Gastroesophageal sphincter (tissue), 3 donors: ENCODE measurements around the gene STIL.

Experiments used
- POLR2A ChIP-seq, 2 donors: fragments of 450-650 bp; IDR thresholded peaks; one replicate each; pipeline ENCODE4 v1.6.1; 2017; ENCODE audit warnings: antibody characterized with exemption in 2 of 2, mild to moderate bottlenecking in 2 of 2, moderate library complexity in 1 of 2
- POLR2AphosphoS5 ChIP-seq: sonication (generic); formaldehyde crosslinking; IDR thresholded peaks from one replicate; pipeline ENCODE4 v1.6.1; 2017; ENCODE audit warnings: antibody characterized with exemption
- TF ChIP-seq, protein P1 (sequence below), 4 experiments: fragments of 200-600 bp in 2 of 4; fragments of 450-650 bp in 2 of 4; sonication (generic) in 1 of 4; IDR thresholded peaks; one replicate each; pipeline ENCODE4 v1.5.1; 2017 to 2019; ENCODE audit warnings: antibody characterized with exemption in 4 of 4, mild to moderate bottlenecking in 2 of 4, moderate library complexity in 2 of 4

- TF ChIP-seq, protein P1, sequence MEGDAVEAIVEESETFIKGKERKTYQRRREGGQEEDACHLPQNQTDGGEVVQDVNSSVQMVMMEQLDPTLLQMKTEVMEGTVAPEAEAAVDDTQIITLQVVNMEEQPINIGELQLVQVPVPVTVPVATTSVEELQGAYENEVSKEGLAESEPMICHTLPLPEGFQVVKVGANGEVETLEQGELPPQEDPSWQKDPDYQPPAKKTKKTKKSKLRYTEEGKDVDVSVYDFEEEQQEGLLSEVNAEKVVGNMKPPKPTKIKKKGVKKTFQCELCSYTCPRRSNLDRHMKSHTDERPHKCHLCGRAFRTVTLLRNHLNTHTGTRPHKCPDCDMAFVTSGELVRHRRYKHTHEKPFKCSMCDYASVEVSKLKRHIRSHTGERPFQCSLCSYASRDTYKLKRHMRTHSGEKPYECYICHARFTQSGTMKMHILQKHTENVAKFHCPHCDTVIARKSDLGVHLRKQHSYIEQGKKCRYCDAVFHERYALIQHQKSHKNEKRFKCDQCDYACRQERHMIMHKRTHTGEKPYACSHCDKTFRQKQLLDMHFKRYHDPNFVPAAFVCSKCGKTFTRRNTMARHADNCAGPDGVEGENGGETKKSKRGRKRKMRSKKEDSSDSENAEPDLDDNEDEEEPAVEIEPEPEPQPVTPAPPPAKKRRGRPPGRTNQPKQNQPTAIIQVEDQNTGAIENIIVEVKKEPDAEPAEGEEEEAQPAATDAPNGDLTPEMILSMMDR (IDR thresholded peaks at IDR 0.05), result no peak
- TF ChIP-seq POLR2A (IDR thresholded peaks at IDR 0.05) (no peak), POLR2AphosphoS5 (no peak)
These were observed 98.2 kb downstream of the STIL start for GRCh38 chr1:47215713-47216112.
